Lower lobe of right lung (tissue), 2 donors: ENCODE results near the gene KIF13A. TPM values are rescaled to one million over a fixed set of nuclear protein-coding genes. Genes with fewer than 3 reads are reported as not detected.
A peak's percentile ranks its signal among the peaks of the same experiment; 100 is the strongest.
"Not testable (repeated sequence)": the region's sequence is repeated elsewhere in the genome, so short reads cannot be mapped to it uniquely, and the experiment has no call there.

ENCODE experiments used
- ATAC-seq, 2 donors: fragments of 200-7000 bp; cut with Tn5 transposase; one replicate each; pipeline ENCODE4 v1.9.1; 2020 to 2022; ENCODE audit warnings: mild to moderate bottlenecking in 2 of 2, moderate library complexity in 2 of 2
- DNase-seq: peaks from one replicate; pipeline ENCODE4 v3.0.0-alpha.2; 2020
- H3K27ac ChIP-seq: fragments of 200-600 bp; one replicate; pipeline ENCODE4 v1.8.0; 2022
- H3K27me3 ChIP-seq: fragments of 200-600 bp; one replicate; pipeline ENCODE4 v1.8.0; 2022; ENCODE audit warnings: low read depth
- H3K36me3 ChIP-seq: fragments of 200-600 bp; one replicate; pipeline ENCODE4 v1.8.0; 2022; ENCODE audit warnings: mild to moderate bottlenecking
- H3K4me1 ChIP-seq: fragments of 200-600 bp; one replicate; pipeline ENCODE4 v1.8.0; 2022
- H3K4me3 ChIP-seq: fragments of 200-600 bp; one replicate; pipeline ENCODE4 v1.8.0; 2022; ENCODE audit warnings: mild to moderate bottlenecking
- H3K9me3 ChIP-seq: fragments of 200-600 bp; one replicate; pipeline ENCODE4 v1.8.0; 2022
- CTCF ChIP-seq: fragments of 200-600 bp; IDR thresholded peaks from one replicate; pipeline ENCODE4 v1.8.0; 2022; ENCODE audit warnings: antibody characterized with exemption, mild to moderate bottlenecking
- intact Hi-C: fragments of 100-400 bp; cut with DNase I; formaldehyde crosslinking; loops from one replicate; pipeline ENCODE4 v1.11.0; 2022
- total RNA-seq: library from RNA; stranded (reverse); fragmentation: NEBNext Ultra II Directional; extraction: Animal tissue kit (Norgen Biotek cat#: 25700); gene quantifications from one replicate; pipeline ENCODE4 v1.2.1, GENCODE V29; 2021
- donor health status: DM: no; HTN: yes; CAD: no; lungs with severe emphysema.

Gene KIF13A
- total RNA-seq, 1 donor from 2014 or later, result 55.2 TPM

DNA sequence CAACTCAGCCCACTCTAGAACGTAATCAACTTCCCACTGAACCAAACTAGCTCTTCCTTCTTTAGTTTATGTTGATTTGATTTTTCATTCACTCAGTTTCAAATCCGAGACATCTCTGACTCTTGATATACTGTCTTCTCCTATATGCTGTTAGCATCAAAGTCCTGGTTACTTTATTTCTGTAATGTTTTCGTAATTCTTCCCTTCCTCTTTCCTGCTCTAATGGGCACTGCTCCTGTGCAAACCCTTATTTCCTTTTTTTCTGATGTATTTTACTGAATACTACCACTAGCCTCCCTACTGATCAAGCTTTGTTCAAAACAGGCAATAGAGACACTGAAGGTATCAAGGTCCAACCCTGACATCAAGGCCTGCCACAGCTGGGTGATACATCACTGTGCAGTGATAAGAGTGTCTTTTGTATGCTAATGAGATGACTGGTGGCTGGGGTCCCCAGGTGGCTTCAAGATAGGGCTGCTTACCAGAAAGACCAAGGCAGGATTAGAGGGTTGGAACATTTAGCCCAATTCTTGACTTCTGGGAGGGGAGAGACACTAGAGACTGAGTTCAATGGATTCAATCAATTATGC is 95.2 kb downstream of the KIF13A start:
- Histone ChIP-seq H3K9me3 (peaks cover 15% of the 10 kb centered on the region), H3K36me3 (no peaks in the 10 kb centered on the region), H3K4me1 (no peaks in the 10 kb centered on the region), H3K27me3 (no peaks in the 10 kb centered on the region), H3K4me3 (no peak overlapping the region), H3K27ac (no peak overlapping the region)
- intact Hi-C loops, result no loop called here
- peak in 1 of 2 donors; percentile 58 for ATAC-seq
- TF ChIP-seq CTCF, result no peak
- DNase-seq, result no peak

- no peak for TF ChIP-seq CTCF
- peaks cover 9% of the 10 kb centered on the region for H3K9me3 ChIP-seq
- peaks cover 15% of the 10 kb centered on the region for H3K4me1 ChIP-seq
- H3K4me3 ChIP-seq, result no peak overlapping the region
- ATAC-seq (no peak), DNase-seq (no peak)
- no peaks in the 10 kb centered on the region for H3K27me3 ChIP-seq
- no peak overlapping the region for H3K27ac ChIP-seq
- H3K36me3 ChIP-seq, result no peaks in the 10 kb centered on the region
- intact Hi-C loops, result no loop called here
Observed at GRCh38 chr6:17890309-17890708, 97.1 kb downstream of the KIF13A start.

GRCh38 chr6:17889777-17890176 is 97.7 kb downstream of the KIF13A start:
- ATAC-seq, intact Hi-C loops, H3K4me3 ChIP-seq, H3K36me3 ChIP-seq, H3K27me3 ChIP-seq, H3K27ac ChIP-seq, H3K9me3 ChIP-seq, DNase-seq: not testable (repeated sequence)
- peaks cover 21% of the 10 kb centered on the region for H3K4me1 ChIP-seq

GRCh38 chr6:17886891-17887290 is 100.5 kb downstream of the KIF13A start:
- intact Hi-C loops, result no loop called here
- TF ChIP-seq CTCF, result no peak
- no peaks in the 10 kb centered on the region for H3K9me3 ChIP-seq
- no peaks in the 10 kb centered on the region for H3K36me3 ChIP-seq
- ATAC-seq, result peak; percentile 28 to 48
- peaks cover 39% of the 10 kb centered on the region for H3K4me1 ChIP-seq
- no peak for DNase-seq
- H3K27ac ChIP-seq, result no peak overlapping the region
- no peaks in the 10 kb centered on the region for H3K27me3 ChIP-seq
- no peak overlapping the region for H3K4me3 ChIP-seq

DNA sequence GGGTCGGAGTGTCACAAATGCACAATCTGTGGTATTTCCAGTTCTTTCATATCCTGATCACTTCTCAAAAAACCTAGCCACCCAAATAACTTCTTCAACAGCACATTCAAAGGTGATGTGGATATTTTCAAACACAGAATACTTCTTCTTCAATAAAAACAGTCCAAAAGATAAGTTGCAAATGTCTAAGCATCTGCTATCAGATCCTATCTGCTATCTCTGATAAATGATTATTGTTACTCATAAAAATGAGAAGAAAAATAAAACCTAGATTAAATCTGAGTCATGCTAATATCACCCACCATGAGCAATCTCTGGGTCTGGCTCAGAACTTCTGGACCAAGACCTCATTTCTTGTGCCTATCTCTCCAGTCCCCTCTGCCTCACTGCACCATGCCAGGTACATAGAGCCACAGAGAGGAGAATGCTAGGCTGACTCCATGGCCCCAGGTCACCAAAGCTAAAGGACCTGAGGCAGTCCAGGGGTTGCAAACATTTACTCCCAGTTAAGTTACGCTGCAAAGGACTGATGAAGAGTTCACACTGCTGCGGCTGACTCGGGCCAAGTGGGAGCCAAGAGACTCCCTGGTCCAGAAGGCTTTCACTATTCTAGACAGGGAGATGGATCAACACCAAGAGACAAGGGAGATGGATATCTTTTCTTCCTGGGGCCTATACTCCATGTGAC is 101.4 kb downstream of the KIF13A start:
- Histone ChIP-seq H3K36me3 (no peaks in the 10 kb centered on the region), H3K4me1 (peaks cover 45% of the 10 kb centered on the region), H3K9me3 (no peaks in the 10 kb centered on the region), H3K4me3 (no peak overlapping the region), H3K27me3 (no peaks in the 10 kb centered on the region), H3K27ac (no peak overlapping the region)
- no peak for TF ChIP-seq CTCF
- DNase-seq (no peak), ATAC-seq (no peak)
- intact Hi-C loops, result no loop called here
